Thyroid gland (tissue), 4 donors: ENCODE measurements around the gene NEMF. TPM values are rescaled to one million over a fixed set of nuclear protein-coding genes. Genes with fewer than 3 reads are reported as not detected.

Source experiments
- DNase-seq, 2 donors: peaks; one replicate each; pipeline ENCODE4 v3.0.0-alpha.2; 2019
- H3K27ac ChIP-seq, 3 donors: fragments of 200-600 bp; sonication (generic); 1 replicate in 2 of 3; 2 replicates in 1 of 3; pipeline ENCODE4 v1.5.1; 2016 to 2019; ENCODE audit warnings: mild to moderate bottlenecking in 1 of 3, moderate library complexity in 1 of 3
- H3K27me3 ChIP-seq: fragments of 200-600 bp; sonication (generic); one replicate; pipeline ENCODE4 v1.5.1; 2019
- H3K36me3 ChIP-seq, 2 donors: fragments of 200-600 bp; sonication (generic); one replicate each; pipeline ENCODE4 v1.5.1; 2016 to 2019
- H3K4me1 ChIP-seq, 2 donors: fragments of 200-600 bp; sonication (generic); one replicate each; pipeline ENCODE4 v1.5.1; 2017 to 2019
- H3K4me3 ChIP-seq, 3 donors: fragments of 200-600 bp; sonication (generic); replicated peaks in 1 of 3; 1 replicate in 2 of 3; 2 replicates in 1 of 3; pipeline ENCODE4 v1.5.1; 2016; ENCODE audit warnings: mild to moderate bottlenecking in 1 of 3
- H3K9me3 ChIP-seq: fragments of 200-600 bp; sonication (generic); one replicate; pipeline ENCODE4 v1.5.1; 2017
- POLR2A ChIP-seq, 2 donors: fragments of 450-650 bp; IDR thresholded peaks; one replicate each; pipeline ENCODE4 v1.6.1; 2017; ENCODE audit warnings: antibody characterized with exemption in 2 of 2, mild to moderate bottlenecking in 2 of 2, moderate library complexity in 1 of 2
- WGBS, 2 donors: methylation state at CpG; one replicate each; pipeline ENCODE4 v1.1.5; 2017; 5-methylcytosine and 5-hydroxymethylcytosine counted together
- intact Hi-C: fragments of 100-400 bp; cut with DNase I; formaldehyde crosslinking; loops from one replicate; pipeline ENCODE4 v1.15.1; 2023
- small RNA-seq: library from RNA; depleted of rRNA; stranded (forward); fragments of <200 nt; gene quantifications from one replicate; pipeline ENCODE3, GENCODE V24; 2016
- total RNA-seq, 4 donors: library from RNA; depleted of rRNA; stranded (reverse); fragments of >200 nt; gene quantifications; one replicate each; pipeline ENCODE4 v1.2.3, GENCODE V29; 2016
- TF ChIP-seq, protein P1 (sequence below), 6 experiments: fragments of 200-600 bp in 3 of 6; fragments of 450-650 bp in 3 of 6; sonication (generic) in 3 of 6; IDR thresholded peaks; one replicate each; pipeline ENCODE4 v1.5.1; 2016 to 2019; ENCODE audit warnings: antibody characterized with exemption in 6 of 6, mild to moderate bottlenecking in 2 of 6, inconsistent platforms in 1 of 6, moderate library complexity in 1 of 6

The NEMF gene
- total RNA-seq, 4 donors from 2014 or later = 93.9 to 170 (median 118) TPM

DNA sequence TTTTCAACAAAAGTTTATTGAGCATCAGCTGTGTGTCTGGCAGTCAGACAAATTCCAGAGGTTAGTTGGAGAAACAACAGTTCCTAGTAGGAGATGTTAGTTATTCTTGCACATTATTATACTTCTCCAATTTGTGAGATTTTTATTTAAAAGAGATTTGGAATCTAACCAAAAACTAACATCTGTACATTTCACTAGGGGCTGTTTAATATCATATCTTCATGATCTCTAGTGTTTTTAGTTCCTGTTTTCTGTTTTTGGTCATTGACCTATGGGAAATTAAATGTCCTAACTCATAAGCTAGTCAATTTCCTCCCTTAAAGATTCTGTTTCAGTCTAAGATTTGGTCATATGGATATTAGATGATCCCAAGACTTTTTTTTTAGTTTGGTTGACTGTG, 118.8 kb downstream of the NEMF start:
- H3K4me3 ChIP-seq = no peak overlapping the region
- H3K27ac ChIP-seq = no peak overlapping the region
- intact Hi-C loops = no loop called here
- no peaks in the 10 kb centered on the region for H3K27me3 ChIP-seq
- no peak for DNase-seq
- peaks cover 10 to 14% of the 10 kb centered on the region in 2 donors for H3K36me3 ChIP-seq
- H3K4me1 ChIP-seq = no peaks in the 10 kb centered on the region
- H3K9me3 ChIP-seq = no peaks in the 10 kb centered on the region
- TF ChIP-seq, protein P1, sequence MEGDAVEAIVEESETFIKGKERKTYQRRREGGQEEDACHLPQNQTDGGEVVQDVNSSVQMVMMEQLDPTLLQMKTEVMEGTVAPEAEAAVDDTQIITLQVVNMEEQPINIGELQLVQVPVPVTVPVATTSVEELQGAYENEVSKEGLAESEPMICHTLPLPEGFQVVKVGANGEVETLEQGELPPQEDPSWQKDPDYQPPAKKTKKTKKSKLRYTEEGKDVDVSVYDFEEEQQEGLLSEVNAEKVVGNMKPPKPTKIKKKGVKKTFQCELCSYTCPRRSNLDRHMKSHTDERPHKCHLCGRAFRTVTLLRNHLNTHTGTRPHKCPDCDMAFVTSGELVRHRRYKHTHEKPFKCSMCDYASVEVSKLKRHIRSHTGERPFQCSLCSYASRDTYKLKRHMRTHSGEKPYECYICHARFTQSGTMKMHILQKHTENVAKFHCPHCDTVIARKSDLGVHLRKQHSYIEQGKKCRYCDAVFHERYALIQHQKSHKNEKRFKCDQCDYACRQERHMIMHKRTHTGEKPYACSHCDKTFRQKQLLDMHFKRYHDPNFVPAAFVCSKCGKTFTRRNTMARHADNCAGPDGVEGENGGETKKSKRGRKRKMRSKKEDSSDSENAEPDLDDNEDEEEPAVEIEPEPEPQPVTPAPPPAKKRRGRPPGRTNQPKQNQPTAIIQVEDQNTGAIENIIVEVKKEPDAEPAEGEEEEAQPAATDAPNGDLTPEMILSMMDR (IDR thresholded peaks at IDR 0.05) = no peak
- no peak for TF ChIP-seq POLR2A (IDR thresholded peaks at IDR 0.05)

- Histone ChIP-seq H3K27ac (no peak overlapping the region), H3K4me1 (no peaks in the 10 kb centered on the region), H3K36me3 (peaks cover 10 to 14% of the 10 kb centered on the region in 2 donors), H3K4me3 (no peak overlapping the region), H3K27me3 (no peaks in the 10 kb centered on the region), H3K9me3 (no peaks in the 10 kb centered on the region)
- WGBS, 2 donors = 93% methylated on average over 3 of the region's 3 CpGs
- DNase-seq = no peak
- intact Hi-C loops = no loop called here
- TF ChIP-seq, protein P1 (IDR thresholded peaks at IDR 0.05) = no peak
- no peak for TF ChIP-seq POLR2A (IDR thresholded peaks at IDR 0.05)
Observed at GRCh38 chr14:49732896-49733295, 119.7 kb downstream of the NEMF start.

Small RNA genes lying within 50 kb of the gene (small RNA-seq; reads per million reads assigned to genes)
- not detected for gene RF00019
- 111 reads per million, percentile 97 among the genes with 10 or more reads in this experiment for gene RN7SL2
- 0.75 reads per million for gene RN7SL3
- gene RNU6-189P = not detected
- not detected for gene RNU6-539P

Other genes starting within 250 kb of the NEMF start
- gene RPL36AL, start 232.2 kb downstream of the NEMF start, total RNA-seq = 100 to 1,000 TPM; 119 to 348 (median 175) TPM
- 10 to 100 TPM; 23.8 to 26.7 (median 25.6) TPM for gene MGAT2, start 232.0 kb downstream of the NEMF start, total RNA-seq
- gene DNAAF2, start 217.5 kb downstream of the NEMF start, total RNA-seq = 10 to 100 TPM in 2 of 4 donors, 1 to 10 TPM in 2; 5.6 to 15.3 (median 11.5) TPM
- gene POLE2, start 164.6 kb downstream of the NEMF start, total RNA-seq = 1 to 10 TPM in 3 of 4 donors, under 1 TPM in 1; 0.33 to 3.1 (median 2.2) TPM
- gene KLHDC1, start 159.7 kb downstream of the NEMF start, total RNA-seq = 10 to 100 TPM in 3 of 4 donors, 1 to 10 TPM in 1; 9.2 to 16.3 (median 12.4) TPM
- gene KLHDC2, start 84.6 kb downstream of the NEMF start, total RNA-seq = 100 to 1,000 TPM; 101 to 165 (median 133) TPM
- 10 to 100 TPM; 35.6 to 59.4 (median 48.5) TPM for gene ARF6, start 40.3 kb upstream of the NEMF start, total RNA-seq